C1 segment of cervical spinal cord (tissue), 14 donors: ENCODE data around the gene TENT5C.

Experiments used
- DNase-seq, 14 donors: peaks; one replicate each; lab custom pipeline; 2025; lab: John Stamatoyannopoulos, UW

The TENT5C gene

GRCh38 chr1:117634631-117635030 is 28.8 kb downstream of the TENT5C start:
- no peak for DNase-seq

DNA sequence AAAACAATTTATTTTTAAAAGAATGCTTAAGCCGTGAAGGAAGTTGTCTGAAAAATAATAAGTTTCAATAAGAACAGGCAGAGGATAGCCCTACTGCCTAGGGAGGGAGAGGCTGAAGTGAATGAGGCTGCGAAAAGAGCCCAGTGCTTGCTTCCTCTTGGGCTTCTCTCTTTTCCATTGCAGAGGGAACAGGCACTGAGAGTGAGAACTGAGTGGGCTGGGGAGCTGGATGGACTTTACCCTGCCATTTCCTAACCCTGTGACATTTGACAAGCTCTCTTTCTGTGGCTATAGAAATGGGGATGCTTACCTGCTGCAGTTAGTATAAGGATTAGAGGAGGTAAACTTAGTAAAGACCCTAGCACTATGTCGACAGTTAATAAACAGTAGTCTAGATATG is 30.0 kb downstream of the TENT5C start:
- no peak for DNase-seq

GRCh38 chr1:117636637-117637425 is 31.0 kb downstream of the TENT5C start:
- DNase-seq: no peak

DNA sequence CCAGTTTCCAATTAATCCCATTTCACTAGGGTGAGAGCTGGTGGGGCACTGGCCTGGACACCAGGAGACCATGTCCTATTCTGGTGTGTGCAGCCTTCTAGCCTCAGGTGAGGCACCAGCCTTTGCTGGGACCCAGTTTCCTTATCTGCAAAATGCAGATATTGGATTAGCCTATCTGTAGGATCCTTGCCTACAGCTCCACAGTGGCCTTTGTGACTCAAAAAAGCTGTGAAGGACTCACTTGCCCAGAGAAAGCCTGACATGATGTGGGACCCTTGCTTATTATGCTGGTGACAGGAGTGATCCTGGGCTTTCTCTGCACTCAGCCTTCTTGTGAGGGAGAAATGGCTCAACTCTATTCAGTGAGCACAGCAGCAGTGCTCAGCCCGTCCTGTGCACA is 32.3 kb downstream of the TENT5C start:
- DNase-seq: no peak

GRCh38 chr1:117638759-117639158 is 32.9 kb downstream of the TENT5C start:
- no peak for DNase-seq

GRCh38 chr1:117639741-117640140 is 33.9 kb downstream of the TENT5C start:
- no peak for DNase-seq

GRCh38 chr1:117641536-117641935 is 35.7 kb downstream of the TENT5C start:
- DNase-seq: no peak

DNA sequence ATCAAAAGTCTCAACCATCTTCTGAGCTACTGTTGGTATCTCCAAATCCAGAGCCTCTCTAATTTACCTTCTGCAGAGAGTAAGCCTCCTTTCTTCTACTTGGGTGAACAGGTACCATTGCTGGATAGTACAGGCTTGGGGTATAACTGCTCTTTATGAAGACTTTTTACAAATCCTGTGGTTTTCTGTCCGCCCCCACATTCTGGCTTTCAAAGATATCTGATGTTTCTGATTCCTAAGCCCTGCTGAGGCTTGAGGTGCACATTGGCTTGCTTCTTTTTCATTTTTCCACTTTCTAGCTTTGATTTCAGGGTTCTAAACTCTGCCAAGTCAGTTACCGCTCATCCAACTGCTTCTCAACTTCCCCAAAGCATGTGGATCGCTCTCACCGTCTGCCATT is 37.1 kb downstream of the TENT5C start:
- no peak for DNase-seq

DNA sequence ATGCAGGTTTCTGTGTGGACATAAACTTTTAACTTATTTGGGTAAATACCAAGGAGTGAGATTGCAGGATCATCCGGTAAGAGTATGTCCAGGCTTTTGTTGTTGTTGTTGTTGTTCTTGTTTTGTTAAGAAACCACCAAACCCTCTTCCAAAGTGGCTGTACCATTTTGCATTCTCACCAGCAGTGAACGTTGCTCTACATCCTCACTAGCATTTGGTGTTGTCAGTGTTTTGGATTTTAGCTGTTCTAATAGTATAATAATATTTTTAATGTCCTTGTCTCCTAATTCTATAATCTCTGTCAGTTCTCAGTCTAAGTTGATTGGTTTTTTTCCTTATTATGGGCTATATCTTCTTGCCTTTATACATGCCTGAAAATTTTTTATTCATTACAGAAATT is 37.8 kb downstream of the TENT5C start:
- DNase-seq: no peak

- no peak for DNase-seq
Observed at GRCh38 chr1:117644696-117645311, 39.0 kb downstream of the TENT5C start.

GRCh38 chr1:117645343-117645742 is 39.5 kb downstream of the TENT5C start:
- no peak for DNase-seq

DNA sequence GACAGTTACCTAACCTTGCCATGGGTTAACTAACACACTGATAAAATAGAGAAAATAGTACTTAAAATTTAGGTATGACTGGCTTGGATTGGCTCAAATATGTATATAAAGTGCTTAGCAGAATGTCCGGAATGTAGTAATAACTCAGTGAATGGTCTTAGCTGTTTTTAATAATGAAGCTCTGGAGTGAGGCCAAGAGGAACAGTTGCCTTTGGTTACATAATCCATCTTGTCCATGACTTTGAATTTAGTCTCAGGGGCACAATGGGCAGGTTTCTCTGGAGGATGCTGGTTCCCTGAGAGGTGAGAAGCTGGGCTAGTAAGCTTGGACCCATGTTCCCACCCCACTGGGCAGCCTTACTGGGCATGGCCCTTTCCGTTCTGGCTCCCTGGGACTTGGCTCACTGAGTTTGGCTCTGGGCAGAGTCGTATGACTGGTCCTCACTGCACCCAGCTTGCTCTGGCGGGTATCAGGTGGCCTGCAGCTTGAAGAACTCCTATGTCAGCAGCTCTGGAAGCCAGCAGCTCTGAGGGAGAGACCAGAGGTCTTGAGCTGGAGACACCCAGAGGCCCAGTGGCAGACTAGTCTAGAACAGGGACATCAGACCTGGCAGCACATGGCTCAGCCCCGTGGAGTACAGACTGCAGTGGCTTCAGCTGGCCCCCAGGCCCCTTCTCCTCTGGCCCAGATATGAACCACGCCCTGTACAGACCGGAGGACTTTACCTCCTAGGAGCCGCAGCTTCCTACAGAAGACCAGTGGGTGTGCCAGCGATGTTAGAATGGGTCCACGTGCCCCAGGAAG is 40.4 kb downstream of the TENT5C start:
- DNase-seq: no peak

GRCh38 chr1:117646956-117647355 is 41.1 kb downstream of the TENT5C start:
- no peak for DNase-seq

DNA sequence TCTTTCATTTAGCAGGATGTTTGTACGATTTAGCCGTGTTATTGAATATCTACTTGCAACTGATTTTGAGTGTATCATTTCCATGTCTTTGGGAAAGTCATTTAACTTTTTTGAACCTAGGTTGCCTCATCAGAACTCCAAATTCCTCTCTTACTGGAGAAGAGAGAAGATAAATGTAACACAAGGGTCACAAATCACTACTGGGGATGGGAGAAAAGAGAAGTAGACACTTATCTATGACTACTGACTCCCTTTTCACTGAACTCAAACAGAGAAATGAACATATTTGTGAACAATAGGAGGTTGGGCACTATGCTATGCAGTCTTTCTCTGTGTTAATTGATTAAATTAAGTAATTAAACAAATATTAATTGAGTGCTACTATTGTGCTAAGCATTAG is 42.2 kb downstream of the TENT5C start:
- DNase-seq: no peak

DNA sequence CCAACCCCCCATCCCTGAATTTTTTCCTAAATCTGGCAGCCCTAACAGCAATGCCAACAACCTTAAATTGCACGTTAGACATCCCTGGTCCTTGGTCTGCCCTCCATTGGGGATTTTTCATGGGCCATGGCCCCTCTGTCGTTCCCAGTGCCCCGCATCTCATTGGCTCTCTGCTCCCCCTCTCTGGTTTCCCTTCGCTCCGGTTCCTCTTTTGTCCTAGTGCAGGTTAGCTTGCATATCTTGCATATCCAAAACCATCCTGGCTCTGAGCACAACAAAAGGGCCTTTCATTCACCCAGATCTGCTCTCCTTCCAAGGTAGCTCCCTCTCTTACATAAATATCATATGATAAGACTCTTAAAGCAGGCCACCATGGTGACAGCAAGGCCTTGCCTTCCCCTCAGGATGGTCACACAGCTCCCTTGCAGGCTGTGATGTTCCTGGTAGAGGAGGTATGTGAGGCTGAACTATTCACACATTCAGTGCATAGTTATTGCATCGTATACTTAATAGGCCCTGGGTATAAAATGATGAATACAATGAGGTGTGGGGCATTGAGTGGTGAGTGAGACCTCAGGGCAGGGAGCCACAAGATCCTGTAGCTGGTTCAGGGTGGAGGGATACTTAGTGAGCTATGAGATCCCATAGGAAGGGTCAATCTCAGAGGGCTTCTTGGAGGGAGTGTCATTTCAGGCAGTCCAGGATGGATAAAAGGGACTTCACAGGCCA is 45.2 kb downstream of the TENT5C start:
- DNase-seq: no peak

GRCh38 chr1:117651616-117652015 is 45.8 kb downstream of the TENT5C start:
- no peak for DNase-seq

GRCh38 chr1:117652421-117652820 is 46.6 kb downstream of the TENT5C start:
- DNase-seq: no peak

- DNase-seq: no peak
Observed at GRCh38 chr1:117653195-117653594, 47.3 kb downstream of the TENT5C start.

- no peak for DNase-seq
Observed at GRCh38 chr1:117653732-117654492, 48.1 kb downstream of the TENT5C start.

GRCh38 chr1:117654493-117655219 is 48.8 kb downstream of the TENT5C start:
- DNase-seq: no peak

DNA sequence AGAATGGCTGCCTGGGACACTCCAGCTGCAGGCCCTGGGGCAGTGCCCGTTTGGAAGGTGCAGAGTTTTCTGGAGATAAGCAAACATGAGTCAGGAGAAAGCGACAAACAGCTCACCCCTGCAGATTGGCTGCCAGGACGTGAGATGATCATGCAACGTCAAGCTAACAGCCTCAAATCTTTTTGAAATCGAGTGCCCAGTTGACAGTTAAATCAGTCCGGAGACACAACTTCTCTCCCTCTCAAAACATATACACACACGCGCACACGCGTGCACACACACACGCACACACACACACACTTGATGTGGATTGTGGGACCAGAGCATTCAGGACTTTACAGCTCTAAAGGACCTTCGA is 49.4 kb downstream of the TENT5C start:
- DNase-seq: no peak
